AG08395 (cell line): ENCODE data around the gene MINK1.

Source experiments
- DNase-seq: peaks from one replicate; pipeline ENCODE4 v3.0.0; 2012; ENCODE audit warnings: mixed read lengths, low spot score

The MINK1 gene

GRCh38 chr17:4833178-4833940 lies at the start of gene MINK1:
Gene MINK1, plus strand, starts transcription at chr17:4833340. Its CDS starts 244 bp downstream, at chr17:4833584.
- peak; percentile 100 for DNase-seq

DNA sequence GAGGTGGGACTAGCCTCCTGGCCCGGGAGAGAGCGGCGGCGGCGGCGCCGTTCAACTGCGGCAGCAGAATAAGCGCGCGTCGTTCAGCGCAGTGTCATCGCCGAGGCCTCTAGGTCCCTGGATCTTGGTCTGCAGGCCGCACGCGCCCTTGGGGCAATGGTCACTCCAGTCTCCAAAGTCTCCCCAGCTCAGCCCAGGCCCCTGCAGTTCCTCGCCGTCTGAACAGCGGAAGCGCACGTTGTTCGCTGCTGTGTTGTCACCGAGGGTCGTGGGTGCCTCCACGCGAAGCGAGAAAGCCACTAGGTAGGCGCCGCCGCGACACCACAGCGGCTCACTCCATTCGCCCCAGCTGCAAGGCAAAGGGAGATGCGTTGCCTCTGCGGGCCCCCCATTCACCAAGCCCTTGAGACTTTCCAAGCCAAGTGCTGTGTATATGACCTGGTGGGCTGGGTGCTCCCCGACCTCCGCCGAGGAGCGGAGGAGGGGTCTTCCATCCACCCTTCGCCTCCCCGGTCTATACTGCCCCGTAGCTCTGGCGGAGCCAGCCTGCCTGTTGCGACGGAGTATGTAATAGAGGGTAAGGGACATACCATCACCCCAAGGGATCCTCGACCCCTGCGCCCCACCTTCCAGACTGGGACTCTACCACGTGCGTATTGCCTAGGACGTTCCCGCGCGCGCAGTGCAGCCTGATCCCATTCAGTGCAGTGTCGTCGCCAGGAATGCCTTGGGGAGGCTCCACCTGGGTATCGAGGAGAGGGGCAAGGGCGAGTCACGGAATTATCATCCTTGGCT lies 47.6 kb upstream of the MINK1 start:
- no peak for DNase-seq

GRCh38 chr17:4786106-4786511 lies 47.0 kb upstream of the MINK1 start, which contains the start of gene VMO1:
Gene VMO1, minus strand, starts transcription at chr17:4786364. Its CDS starts 12 bp downstream, at chr17:4786352.
- DNase-seq = peak; percentile 39

- DNase-seq = no peak
Measured at GRCh38 chr17:4786516-4786915, 46.6 kb upstream of the MINK1 start.

- no peak for DNase-seq
Measured at GRCh38 chr17:4788159-4788806, 44.9 kb upstream of the MINK1 start.

- no peak for DNase-seq
Measured at GRCh38 chr17:4788807-4789700, 44.1 kb upstream of the MINK1 start, which contains the start of gene GLTPD2. Gene GLTPD2, plus strand, starts transcription at chr17:4788964. Its CDS starts 48 bp downstream, at chr17:4789012.

DNA sequence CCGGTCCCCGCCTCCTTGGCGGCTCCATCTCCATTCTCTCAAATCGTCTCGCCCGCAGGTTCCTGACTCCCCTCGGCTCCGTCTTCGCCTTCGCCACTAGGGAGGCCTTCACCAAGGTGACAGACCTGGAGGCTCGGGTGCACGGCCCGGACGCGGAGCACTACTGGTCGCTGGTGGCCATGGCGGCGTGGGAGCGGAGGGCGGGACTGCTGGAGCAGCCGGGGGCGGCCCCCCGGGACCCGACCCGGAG lies 43.5 kb upstream of the MINK1 start:
- DNase-seq = no peak

- DNase-seq = peak; percentile 93
Measured at GRCh38 chr17:4789951-4790704, 43.0 kb upstream of the MINK1 start.

DNA sequence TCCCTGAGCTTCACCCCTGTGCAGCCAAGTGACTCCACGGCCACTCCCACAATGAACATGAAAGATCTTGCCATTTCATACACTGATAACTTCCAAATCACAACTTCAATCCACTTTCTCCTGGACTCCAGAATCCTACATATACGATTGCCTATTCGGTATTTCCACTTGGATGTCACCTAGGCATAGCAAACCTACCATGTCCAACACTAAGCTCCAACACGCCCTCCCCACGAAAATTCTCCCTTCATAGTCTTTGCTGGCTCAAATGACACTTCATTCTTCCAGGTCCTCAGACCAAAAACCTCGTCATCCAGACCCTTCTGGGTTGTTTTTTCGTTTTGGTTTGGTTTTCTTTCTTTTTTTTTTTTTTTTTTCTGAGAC lies 42.4 kb upstream of the MINK1 start:
- DNase-seq = no peak

GRCh38 chr17:4795168-4795567 lies 38.0 kb upstream of the MINK1 start:
- no peak for DNase-seq

- peak; percentile 68 for DNase-seq
Measured at GRCh38 chr17:4796552-4796920, 36.6 kb upstream of the MINK1 start.

GRCh38 chr17:4800462-4801196 lies 32.5 kb upstream of the MINK1 start:
- no peak for DNase-seq

- DNase-seq = no peak
Measured at GRCh38 chr17:4802228-4802627, 30.9 kb upstream of the MINK1 start, which contains the start of gene C17orf114. Gene C17orf114, minus strand, starts transcription at chr17:4802328.

- no peak for DNase-seq
Measured at GRCh38 chr17:4806456-4806776, 26.7 kb upstream of the MINK1 start.

GRCh38 chr17:4806777-4807604 lies 26.1 kb upstream of the MINK1 start, which contains the start of gene PLD2:
Gene PLD2, plus strand, starts transcription at chr17:4807152. Its CDS starts 621 bp downstream, at chr17:4807773.
- DNase-seq = peak; percentile 98

DNA sequence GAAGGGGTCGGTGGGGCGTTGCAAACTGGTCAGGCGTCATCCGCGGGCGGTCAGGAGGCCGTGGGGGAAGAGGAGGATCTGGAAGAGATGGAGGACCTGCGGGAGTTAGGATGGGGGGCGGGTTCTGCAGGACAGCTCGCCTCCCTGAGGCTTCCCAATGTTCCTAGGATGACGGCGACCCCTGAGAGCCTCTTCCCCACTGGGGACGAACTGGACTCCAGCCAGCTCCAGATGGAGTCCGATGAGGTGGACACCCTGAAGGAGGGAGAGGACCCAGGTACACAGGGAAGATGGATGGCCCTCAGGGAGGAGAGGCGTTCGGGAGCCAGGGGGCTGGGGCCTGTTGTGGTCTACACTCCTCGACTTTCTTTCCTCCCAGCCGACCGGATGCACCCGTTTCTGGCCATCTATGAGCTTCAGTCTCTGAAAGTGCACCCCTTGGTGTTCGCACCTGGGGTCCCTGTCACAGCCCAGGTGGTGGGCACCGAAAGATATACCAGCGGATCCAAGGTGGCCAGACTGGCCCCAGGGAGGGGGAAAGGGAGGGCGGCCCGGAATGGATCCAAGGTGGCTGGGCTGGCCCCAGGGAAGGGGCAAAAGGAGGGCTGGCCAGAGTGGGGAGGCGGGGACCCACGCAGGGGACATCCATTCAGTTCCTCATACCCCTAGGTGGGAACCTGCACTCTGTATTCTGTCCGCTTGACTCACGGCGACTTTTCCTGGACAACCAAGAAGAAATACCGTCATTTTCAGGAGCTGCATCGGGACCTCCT lies 25.3 kb upstream of the MINK1 start:
- peak; percentile 41 for DNase-seq

GRCh38 chr17:4808378-4808767 lies 24.8 kb upstream of the MINK1 start:
- DNase-seq = no peak

GRCh38 chr17:4810696-4811290 lies 22.3 kb upstream of the MINK1 start:
- no peak for DNase-seq
